Vagina (tissue), 2 donors: Measurements from ENCODE around the gene ARL3. TPM values are rescaled to one million over a fixed set of nuclear protein-coding genes. Genes with fewer than 3 reads are reported as not detected.
"Not testable (repeated sequence)": the region's sequence is repeated elsewhere in the genome, so short reads cannot be mapped to it uniquely, and the experiment has no call there.

Experiments used
- DNase-seq, 2 donors: peaks; one replicate each; pipeline ENCODE4 v3.0.0-alpha.2; 2017; ENCODE audit errors: extremely low spot score in 2 of 2
- H3K27ac ChIP-seq: fragments of 200-600 bp; sonication (generic); one replicate; pipeline ENCODE4 v1.5.1; 2019
- H3K27me3 ChIP-seq: fragments of 200-600 bp; sonication (generic); one replicate; pipeline ENCODE4 v1.5.1; 2019
- H3K36me3 ChIP-seq, 2 donors: fragments of 200-600 bp; sonication (generic); one replicate each; pipeline ENCODE4 v1.5.1; 2017 to 2019
- H3K4me1 ChIP-seq: fragments of 200-600 bp; sonication (generic); one replicate; pipeline ENCODE4 v1.5.1; 2019
- H3K4me3 ChIP-seq, 2 donors: fragments of 200-600 bp; sonication (generic); 1 replicate in 1 of 2; 2 replicates in 1 of 2; pipeline ENCODE4 v1.5.1; 2016 to 2019
- H3K9me3 ChIP-seq: fragments of 200-600 bp; sonication (generic); one replicate; pipeline ENCODE4 v1.5.1; 2019
- POLR2A ChIP-seq, 2 donors: fragments of 450-650 bp; IDR thresholded peaks; one replicate each; pipeline ENCODE4 v1.6.1; 2017; ENCODE audit warnings: antibody characterized with exemption in 2 of 2, mild to moderate bottlenecking in 2 of 2, moderate library complexity in 2 of 2
- POLR2AphosphoS5 ChIP-seq, 2 donors: sonication (generic); formaldehyde crosslinking; IDR thresholded peaks; one replicate each; pipeline ENCODE4 v1.9.0; 2017; ENCODE audit warnings: antibody characterized with exemption in 2 of 2, mild to moderate bottlenecking in 2 of 2, low read depth in 1 of 2; ENCODE audit not compliant: insufficient read depth in 1 of 2
- intact Hi-C: fragments of 100-400 bp; cut with DNase I; formaldehyde crosslinking; loops from one replicate; pipeline ENCODE4 v1.15.1; 2023
- total RNA-seq: library from RNA; depleted of rRNA; stranded (reverse); fragments of >200 nt; gene quantifications from one replicate; pipeline ENCODE4 v1.2.3, GENCODE V29; 2016
- TF ChIP-seq, protein P1 (sequence below), 3 experiments: fragments of 450-650 bp in 2 of 3; fragments of 200-600 bp in 1 of 3; sonication (generic) in 1 of 3; IDR thresholded peaks; one replicate each; pipeline ENCODE4 v1.5.1; 2017 to 2019; ENCODE audit warnings: antibody characterized with exemption in 3 of 3, mild to moderate bottlenecking in 2 of 3, moderate library complexity in 2 of 3

ARL3 gene
- total RNA-seq, 1 donor from 2014 or later: 7.4 TPM

DNA sequence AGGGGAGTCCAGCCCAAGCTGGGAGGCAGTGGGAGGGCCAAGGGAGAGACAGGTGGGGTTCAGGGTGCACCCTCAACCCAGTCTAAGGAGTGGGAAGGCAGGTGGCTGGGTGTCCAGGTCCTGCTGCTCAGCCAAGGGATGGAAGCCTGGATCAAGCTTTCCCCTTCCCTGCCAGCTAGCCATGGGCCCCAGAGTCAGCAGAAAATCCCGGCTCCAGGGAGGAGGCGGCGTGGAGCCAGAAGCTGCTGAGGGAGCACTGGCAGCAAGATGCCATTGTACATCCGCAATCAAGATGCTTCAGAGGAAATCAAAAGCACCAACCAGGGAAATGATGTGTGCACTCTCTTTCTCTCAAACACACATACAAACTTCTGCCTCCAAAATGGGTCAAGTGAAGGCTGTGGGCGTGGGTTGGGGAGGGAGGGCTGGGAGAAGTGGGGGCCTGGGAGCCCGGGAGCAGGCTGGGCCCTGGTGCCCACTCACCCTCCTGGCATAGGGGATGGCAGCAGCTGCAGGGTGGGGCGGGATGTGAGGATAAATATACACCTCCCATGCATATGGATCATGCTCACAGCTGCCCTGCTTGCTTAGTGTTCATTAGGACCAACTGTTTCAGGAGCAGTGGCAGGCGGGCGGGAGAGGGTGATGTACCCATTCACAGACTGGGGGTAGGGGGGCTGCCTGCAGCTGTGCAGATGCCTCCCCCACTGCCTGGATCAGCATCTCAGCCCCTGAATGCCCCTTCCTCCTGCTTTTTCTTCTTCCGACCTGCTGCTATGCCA is 45.7 kb downstream of the ARL3 start:
- H3K4me3 ChIP-seq: no peak overlapping the region
- no peak overlapping the region for H3K27ac ChIP-seq
- peak in 1 of 2 donors; percentile 92 for DNase-seq
- H3K27me3 ChIP-seq: no peaks in the 10 kb centered on the region
- H3K4me1 ChIP-seq: peaks cover 27% of the 10 kb centered on the region
- H3K9me3 ChIP-seq: no peaks in the 10 kb centered on the region
- no peaks in the 10 kb centered on the region for H3K36me3 ChIP-seq
- no peak for TF ChIP-seq POLR2AphosphoS5 (IDR thresholded peaks at IDR 0.05; ENCODE audit: insufficient read depth in 1 of 2, low read depth in 1 of 2)
- TF ChIP-seq, protein P1, sequence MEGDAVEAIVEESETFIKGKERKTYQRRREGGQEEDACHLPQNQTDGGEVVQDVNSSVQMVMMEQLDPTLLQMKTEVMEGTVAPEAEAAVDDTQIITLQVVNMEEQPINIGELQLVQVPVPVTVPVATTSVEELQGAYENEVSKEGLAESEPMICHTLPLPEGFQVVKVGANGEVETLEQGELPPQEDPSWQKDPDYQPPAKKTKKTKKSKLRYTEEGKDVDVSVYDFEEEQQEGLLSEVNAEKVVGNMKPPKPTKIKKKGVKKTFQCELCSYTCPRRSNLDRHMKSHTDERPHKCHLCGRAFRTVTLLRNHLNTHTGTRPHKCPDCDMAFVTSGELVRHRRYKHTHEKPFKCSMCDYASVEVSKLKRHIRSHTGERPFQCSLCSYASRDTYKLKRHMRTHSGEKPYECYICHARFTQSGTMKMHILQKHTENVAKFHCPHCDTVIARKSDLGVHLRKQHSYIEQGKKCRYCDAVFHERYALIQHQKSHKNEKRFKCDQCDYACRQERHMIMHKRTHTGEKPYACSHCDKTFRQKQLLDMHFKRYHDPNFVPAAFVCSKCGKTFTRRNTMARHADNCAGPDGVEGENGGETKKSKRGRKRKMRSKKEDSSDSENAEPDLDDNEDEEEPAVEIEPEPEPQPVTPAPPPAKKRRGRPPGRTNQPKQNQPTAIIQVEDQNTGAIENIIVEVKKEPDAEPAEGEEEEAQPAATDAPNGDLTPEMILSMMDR (IDR thresholded peaks at IDR 0.05): no peak
- TF ChIP-seq POLR2A (IDR thresholded peaks at IDR 0.05): no peak
- intact Hi-C loops: no loop called here

DNA sequence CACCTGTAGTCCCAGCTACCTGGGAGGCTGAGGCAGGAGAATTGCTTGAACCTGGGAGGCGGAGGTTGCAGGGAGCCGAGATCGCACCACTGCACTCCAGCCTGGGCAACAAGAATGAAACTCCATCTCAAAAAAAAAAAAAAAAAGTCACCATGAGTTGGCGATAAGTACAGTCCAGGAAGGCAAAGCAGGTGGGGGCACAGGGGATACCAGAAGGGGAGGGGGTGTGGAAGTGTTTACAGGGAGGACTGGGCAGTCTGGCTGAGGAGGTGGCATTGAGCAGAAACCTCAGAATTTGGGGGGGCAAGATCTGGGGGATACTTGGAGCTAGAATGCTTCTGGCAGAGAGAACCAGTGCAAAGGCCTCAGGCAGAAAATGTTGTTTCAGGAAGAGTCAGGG is 46.8 kb downstream of the ARL3 start:
- H3K27ac ChIP-seq, DNase-seq, H3K36me3 ChIP-seq, intact Hi-C loops, H3K9me3 ChIP-seq, H3K27me3 ChIP-seq, H3K4me3 ChIP-seq: not testable (repeated sequence)
- H3K4me1 ChIP-seq: peaks cover 16% of the 10 kb centered on the region

DNA sequence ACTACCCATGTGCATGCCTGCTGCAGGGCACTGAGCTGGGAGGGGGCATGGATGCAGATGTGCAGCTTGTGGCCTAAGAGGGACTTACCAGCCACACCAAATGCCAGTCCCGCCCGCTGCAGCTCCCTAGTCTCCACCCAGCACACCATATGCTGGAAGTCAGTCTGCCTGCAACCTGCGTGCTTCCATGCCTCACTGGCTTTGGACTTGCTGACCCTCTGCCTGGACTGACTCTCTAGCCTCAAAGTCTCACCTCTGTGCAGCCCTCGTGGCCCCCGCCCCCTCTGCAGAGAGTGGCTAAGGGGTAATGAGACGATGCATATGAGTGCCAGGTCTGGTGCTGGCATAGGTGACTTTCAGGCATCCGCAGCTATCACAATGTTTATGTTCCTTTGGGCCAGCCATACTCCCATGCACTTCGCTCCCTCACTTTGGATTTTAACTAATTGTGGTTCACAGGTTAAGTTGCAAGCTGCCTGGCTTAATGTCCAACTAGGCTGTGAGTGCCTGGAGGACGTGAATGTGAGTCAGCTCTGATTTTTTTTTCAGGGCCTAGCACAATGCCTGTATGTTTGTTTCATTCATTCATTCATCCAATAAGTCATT is 48.2 kb downstream of the ARL3 start:
- Histone ChIP-seq H3K4me3 (no peak overlapping the region), H3K36me3 (no peaks in the 10 kb centered on the region), H3K27me3 (no peaks in the 10 kb centered on the region), H3K4me1 (peaks cover 23% of the 10 kb centered on the region), H3K27ac (no peak overlapping the region), H3K9me3 (no peaks in the 10 kb centered on the region)
- TF ChIP-seq, protein P1 (IDR thresholded peaks at IDR 0.05): no peak
- TF ChIP-seq POLR2AphosphoS5 (IDR thresholded peaks at IDR 0.05; ENCODE audit: insufficient read depth in 1 of 2, low read depth in 1 of 2): no peak
- TF ChIP-seq POLR2A (IDR thresholded peaks at IDR 0.05): no peak
- intact Hi-C loops: no loop called here
- DNase-seq: no peak

DNA sequence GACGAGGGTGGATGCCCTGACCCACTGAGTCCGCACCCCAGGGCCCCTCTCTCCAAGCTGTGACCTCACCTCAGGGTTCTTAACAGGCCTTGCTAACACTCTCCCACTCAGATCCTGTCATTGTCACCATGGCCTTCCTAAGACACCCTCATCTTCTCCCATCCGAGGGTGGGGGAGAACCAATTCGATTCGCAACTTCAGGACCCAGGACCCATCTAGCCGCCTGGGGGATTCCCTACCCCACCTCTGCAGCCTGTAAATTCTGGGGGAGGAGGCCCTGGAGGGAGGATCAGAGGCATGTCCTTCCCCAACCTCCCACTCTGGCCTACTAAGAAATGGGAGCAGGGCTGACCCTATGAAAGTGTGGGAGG is 52.6 kb downstream of the ARL3 start:
- Histone ChIP-seq H3K27me3 (no peaks in the 10 kb centered on the region), H3K9me3 (no peaks in the 10 kb centered on the region), H3K27ac (peak overlapping the region; percentile 69), H3K36me3 (peaks cover 0 to 19% of the 10 kb centered on the region in 2 donors), H3K4me1 (peaks cover 38% of the 10 kb centered on the region), H3K4me3 (peak overlapping the region in 1 of 2 donors; percentile 23)
- intact Hi-C loops: no loop called here
- TF ChIP-seq POLR2A (IDR thresholded peaks at IDR 0.05) (no peak), POLR2AphosphoS5 (IDR thresholded peaks at IDR 0.05; ENCODE audit: insufficient read depth in 1 of 2, low read depth in 1 of 2) (no peak)
- TF ChIP-seq, protein P1 (IDR thresholded peaks at IDR 0.05): no peak
- no peak for DNase-seq

DNA sequence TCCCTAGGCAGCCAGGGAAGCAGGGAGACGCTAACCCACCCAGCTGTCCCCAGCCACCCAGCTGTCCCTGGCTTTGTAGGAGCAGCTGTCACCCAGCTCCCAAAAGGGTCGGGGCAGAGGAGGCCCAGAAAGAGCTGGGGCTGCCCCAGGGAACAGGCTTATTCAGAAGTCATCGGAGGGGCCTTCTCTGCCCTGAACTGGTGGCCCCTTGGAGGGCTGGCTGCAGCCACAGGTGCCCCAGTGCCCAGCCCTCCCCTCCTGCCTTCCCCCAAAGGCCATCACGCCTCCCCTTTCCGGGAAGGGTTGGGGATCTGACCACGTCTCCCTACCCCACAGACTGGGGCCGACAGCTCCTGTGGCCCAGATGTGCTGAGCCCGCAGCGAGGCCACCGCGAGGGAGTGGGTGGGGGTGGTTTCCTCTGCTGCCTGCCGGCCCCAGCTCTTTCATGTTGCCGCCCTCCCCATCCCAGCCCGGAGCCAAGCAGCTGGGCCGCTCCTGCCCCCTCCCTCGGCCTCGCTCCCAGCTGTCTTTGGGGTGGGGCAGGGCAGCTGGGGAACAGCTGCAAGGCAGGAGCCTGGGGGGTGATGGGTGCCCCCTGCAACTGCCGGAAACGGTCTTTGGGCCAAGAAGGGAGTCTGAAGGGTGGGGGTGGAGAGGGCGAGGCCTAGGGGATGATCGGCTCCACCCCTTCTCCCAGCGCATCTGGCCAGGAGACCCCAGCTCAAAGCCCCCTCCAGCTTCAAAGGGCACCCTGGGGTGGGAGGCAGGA is 53.1 kb downstream of the ARL3 start:
- TF ChIP-seq POLR2AphosphoS5 (IDR thresholded peaks at IDR 0.05; ENCODE audit: insufficient read depth in 1 of 2, low read depth in 1 of 2): peak in 1 of 2 donors; percentile 73
- TF ChIP-seq POLR2A (IDR thresholded peaks at IDR 0.05): no peak
- peaks cover 41% of the 10 kb centered on the region for H3K4me1 ChIP-seq
- H3K4me3 ChIP-seq: peak overlapping the region; percentile 18 to 23
- no peak for DNase-seq
- no peaks in the 10 kb centered on the region for H3K9me3 ChIP-seq
- peak overlapping the region; percentile 69 for H3K27ac ChIP-seq
- no peaks in the 10 kb centered on the region for H3K27me3 ChIP-seq
- intact Hi-C loops: no loop called here
- peaks cover 0 to 24% of the 10 kb centered on the region in 2 donors for H3K36me3 ChIP-seq
